ENCODE measurements around the gene STRN3. TPM values are rescaled to one million over a fixed set of nuclear protein-coding genes. Genes with fewer than 3 reads are reported as not detected.

STRN3 gene
- total and polyA plus RNA-seq, 2 of the 8 experiments (the other 6 are each of a cell fraction or from before 2014, with no cell fraction given), result 8.7 to 38.1 TPM

- ChIA-PET CTCF (ENCODE audit: partially characterized antibody) (interaction anchor here (1.2 kb wide), 1 partner anchor 252 kb away, joined by 4 read pairs; no protein-coding TSS in a partner anchor), POLR2A (ENCODE audit: partially characterized antibody) (no interaction called here)
- Histone ChIP-seq H2BK5ac (ENCODE audit: low read depth, low read length) (no peak overlapping the region), H3K4me2 (ENCODE audit: insufficient read depth in 1 of 2, low read depth in 2 of 2, low read length in 2 of 2) (no peak overlapping the region), H4K5ac (ENCODE audit: insufficient read length, low read depth, low read length) (no peak overlapping the region), H3K79me1 (ENCODE audit: low read depth, low read length) (no peaks in the 10 kb centered on the region), H3K9me3 (ENCODE audit: insufficient read depth in 2 of 2, low read depth in 1 of 2, low read length in 1 of 2) (no peaks in the 10 kb centered on the region), H2AK5ac (ENCODE audit: low read depth, low read length) (no peak overlapping the region), H3K27ac (ENCODE audit: low read depth, low read length) (no peak overlapping the region), H4K91ac (replicated peaks; ENCODE audit: insufficient read length, low read length) (no peak overlapping the region), H3K36me3 (ENCODE audit: control insufficient read depth in 2 of 4, insufficient read depth in 4 of 4, low read length in 3 of 4) (no peaks in the 10 kb centered on the region), H2BK120ac (replicated peaks; ENCODE audit: low read depth, low read length) (no peak overlapping the region), H3K14ac (ENCODE audit: insufficient read length) (no peak overlapping the region), H2BK15ac (ENCODE audit: low read length) (no peak overlapping the region), H3K27me3 (replicated peaks in 1 of 4; ENCODE audit: control insufficient read depth in 3 of 4, extremely low read depth in 1 of 4, insufficient read depth in 3 of 4, low read length in 3 of 4) (no peaks in the 10 kb centered on the region), H3K18ac (ENCODE audit: extremely low read depth, low read length) (no peak overlapping the region), H3K23me2 (ENCODE audit: low read depth, low read length) (no peaks in the 10 kb centered on the region), H2AFZ (ENCODE audit: low read length) (no peak overlapping the region), H3K23ac (ENCODE audit: insufficient read length) (no peak overlapping the region), H3K4me3 (ENCODE audit: extremely low read depth in 1 of 4, insufficient read depth in 2 of 4, low read depth in 3 of 4, low read length in 4 of 4) (no peak overlapping the region), H4K8ac (ENCODE audit: extremely low read depth, insufficient read depth, low read length) (no peak overlapping the region), H4K20me1 (replicated peaks in 1 of 2; ENCODE audit: control insufficient read depth in 1 of 2, insufficient read depth in 2 of 2, low read length in 2 of 2) (no peaks in the 10 kb centered on the region), H3K56ac (replicated peaks; ENCODE audit: insufficient read length, low read depth, low read length) (no peak overlapping the region), H3K4me1 (replicated peaks in 1 of 4; ENCODE audit: control insufficient read depth in 3 of 4, insufficient read depth in 4 of 4, low read length in 3 of 4) (no peaks in the 10 kb centered on the region; a peak in 1 of 7 replicates), H3K9ac (replicated peaks in 1 of 4; ENCODE audit: extremely low read depth in 1 of 4, low read depth in 3 of 4, low read length in 3 of 4) (no peak overlapping the region), H2BK12ac (ENCODE audit: low read depth, low read length) (no peak overlapping the region), H3K79me2 (ENCODE audit: control insufficient read depth in 1 of 2, insufficient read depth in 2 of 2, low read length in 2 of 2) (no peaks in the 10 kb centered on the region), H3K4ac (replicated peaks; ENCODE audit: insufficient read length, low read depth, low read length) (no peak overlapping the region), H2BK20ac (ENCODE audit: low read length) (no peak overlapping the region)
- 75% methylated on average over 1 of the region's 1 CpG; no CpG with 5 or more reads in 1 of the 2 experiments for WGBS, 2 experiments (ENCODE audit: extremely low coverage in 1 of 2, insufficient coverage in 1 of 2, insufficient read length in 1 of 2, insufficient replicate concordance in 2 of 2, low coverage in 1 of 2, low lambda C conversion rate in 2 of 2, missing lambda C conversion rate in 1 of 2)
- TF ChIP-seq PHF8 (conservative IDR thresholded peaks at IDR 0.05; ENCODE audit: low read depth, low read length), result no peak
- TF ChIP-seq SUZ12 (IDR thresholded peaks at IDR 0.05; ENCODE audit: low read length), result no peak
- TF ChIP-seq GTF2F1 (IDR thresholded peaks at IDR 0.05; ENCODE audit: borderline replicate concordance, low read depth, low read length), result no peak
- TF ChIP-seq EGR1 (IDR thresholded peaks at IDR 0.05; ENCODE audit: borderline replicate concordance, low read depth, low read length), result no peak
- no peak for TF ChIP-seq BCL11A (IDR thresholded peaks at IDR 0.05; ENCODE audit: low read depth in 2 of 2, low read length in 2 of 2)
- TF ChIP-seq SIX5 (IDR thresholded peaks at IDR 0.05; ENCODE audit: low read depth, low read length), result no peak
- TF ChIP-seq KDM1A (IDR thresholded peaks at IDR 0.05; ENCODE audit: borderline replicate concordance, low read length), result no peak
- no peak for DNase-seq (ENCODE audit: low read depth in 1 of 2, low spot score in 2 of 2)
- FAIRE-seq, result no peak
Observed at GRCh38 chr14:30849354-30849753, 176.8 kb downstream of the STRN3 start.

Data from H1 (cell line).